Retinal pigment epithelial cell (primary cell): ENCODE data around the gene KLC4.

Source experiments
- DNase-seq: peaks from one replicate; pipeline ENCODE4 v3.0.0-alpha.2; 2010; ENCODE audit warnings: low read depth
- H3K4me3 ChIP-seq: 2 replicates; pipeline ENCODE4 v1.5.1; 2011; ENCODE audit warnings: mild to moderate bottlenecking, low read length, control low read depth, moderate library complexity
- CTCF ChIP-seq: conservative IDR thresholded peaks from 2 replicates; pipeline ENCODE4 v1.5.1; 2011; ENCODE audit warnings: low read depth, low read length, control low read depth, inconsistent platforms

KLC4 gene

GRCh38 chr6:43054206-43054943 is 5.1 kb upstream of the KLC4 start:
- H3K4me3 ChIP-seq: peak overlapping the region; percentile 82
- no peak for DNase-seq
- TF ChIP-seq CTCF: no peak

- no peak for DNase-seq
- H3K4me3 ChIP-seq: no peak overlapping the region
- TF ChIP-seq CTCF: no peak
Measured at GRCh38 chr6:43055966-43056365, 3.5 kb upstream of the KLC4 start.

GRCh38 chr6:43058531-43058930 is 900 bp upstream of the KLC4 start:
- no peak for DNase-seq
- peak overlapping the region; percentile 99 for H3K4me3 ChIP-seq
- no peak for TF ChIP-seq CTCF

GRCh38 chr6:43060034-43060754 is 763 bp downstream of the KLC4 start:
- DNase-seq: no peak
- TF ChIP-seq CTCF: no peak
- peak overlapping the region; percentile 99 for H3K4me3 ChIP-seq

GRCh38 chr6:43060755-43061633 is 1.6 kb downstream of the KLC4 start:
- no peak for DNase-seq
- TF ChIP-seq CTCF: no peak
- H3K4me3 ChIP-seq: peak overlapping the region; percentile 99

- no peak for DNase-seq
- no peak for TF ChIP-seq CTCF
- H3K4me3 ChIP-seq: no peak overlapping the region
Measured at GRCh38 chr6:43061861-43062260, 2.4 kb downstream of the KLC4 start.
